Testis (tissue), 2 donors: Measurements from ENCODE around the gene KATNAL2.

ENCODE experiments used
- CTCF ChIP-seq, 3 experiments: fragments of 450-650 bp in 2 of 3; fragments of 200-600 bp in 1 of 3; sonication (generic) in 1 of 3; IDR thresholded peaks; one replicate each; pipeline ENCODE4 v1.5.1; 2016 to 2019; ENCODE audit warnings: antibody characterized with exemption in 3 of 3, mild to moderate bottlenecking in 2 of 3, moderate library complexity in 1 of 3
- POLR2A ChIP-seq: fragments of 450-650 bp; IDR thresholded peaks from one replicate; pipeline ENCODE4 v1.6.1; 2017; ENCODE audit warnings: antibody characterized with exemption, mild to moderate bottlenecking, moderate library complexity

GRCh38 chr18:47143899-47144485 lies 226.6 kb downstream of the KATNAL2 start:
- no peak for TF ChIP-seq CTCF (IDR thresholded peaks at IDR 0.05)
- no peak for TF ChIP-seq POLR2A
